HEK293T (cell line): ENCODE data around the gene SIK1.
"Not testable (repeated sequence)": the region's sequence is repeated elsewhere in the genome, so short reads cannot be mapped to it uniquely, and the experiment has no call there.

Source experiments
- HDGF ChIP-seq: fragments of 450-650 bp; IDR thresholded peaks from 2 replicates; pipeline ENCODE4 v1.6.1; 2017; ENCODE audit warnings: antibody characterized with exemption, borderline replicate concordance
- ZNF384 ChIP-seq: fragments of 450-650 bp; IDR thresholded peaks from 2 replicates; pipeline ENCODE4 v1.6.1; 2016

GRCh38 chr21:43404450-43404849 lies 22.5 kb downstream of the SIK1 start:
- not testable (repeated sequence) for TF ChIP-seq ZNF384, HDGF
